ENCODE data around the gene PIP4K2A.

DNA sequence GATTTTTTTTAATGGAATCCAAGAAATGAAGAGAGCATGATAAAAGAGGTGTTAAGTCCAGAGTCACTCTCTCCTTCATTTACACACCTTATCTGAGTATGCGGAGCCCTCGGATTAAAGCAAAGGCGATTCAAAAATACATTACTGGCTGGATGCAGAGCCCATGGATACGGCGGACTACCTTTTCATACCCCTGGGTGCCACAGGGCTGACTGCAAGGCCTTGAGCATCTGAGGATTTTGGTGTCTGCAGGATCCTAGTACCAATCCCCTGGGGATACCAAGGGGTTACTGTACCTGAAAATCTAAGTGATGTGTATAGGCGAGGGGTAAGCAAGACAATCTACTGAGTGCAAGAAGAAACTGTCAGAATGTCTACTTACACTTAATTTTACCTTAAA, 20.5 kb downstream of the PIP4K2A start:
- TF ChIP-seq RARB (CRISPR knock-in tag; IDR thresholded peaks at IDR 0.05) = no peak
- TF ChIP-seq, protein P1, sequence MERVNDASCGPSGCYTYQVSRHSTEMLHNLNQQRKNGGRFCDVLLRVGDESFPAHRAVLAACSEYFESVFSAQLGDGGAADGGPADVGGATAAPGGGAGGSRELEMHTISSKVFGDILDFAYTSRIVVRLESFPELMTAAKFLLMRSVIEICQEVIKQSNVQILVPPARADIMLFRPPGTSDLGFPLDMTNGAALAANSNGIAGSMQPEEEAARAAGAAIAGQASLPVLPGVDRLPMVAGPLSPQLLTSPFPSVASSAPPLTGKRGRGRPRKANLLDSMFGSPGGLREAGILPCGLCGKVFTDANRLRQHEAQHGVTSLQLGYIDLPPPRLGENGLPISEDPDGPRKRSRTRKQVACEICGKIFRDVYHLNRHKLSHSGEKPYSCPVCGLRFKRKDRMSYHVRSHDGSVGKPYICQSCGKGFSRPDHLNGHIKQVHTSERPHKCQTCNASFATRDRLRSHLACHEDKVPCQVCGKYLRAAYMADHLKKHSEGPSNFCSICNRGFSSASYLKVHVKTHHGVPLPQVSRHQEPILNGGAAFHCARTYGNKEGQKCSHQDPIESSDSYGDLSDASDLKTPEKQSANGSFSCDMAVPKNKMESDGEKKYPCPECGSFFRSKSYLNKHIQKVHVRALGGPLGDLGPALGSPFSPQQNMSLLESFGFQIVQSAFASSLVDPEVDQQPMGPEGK (CRISPR knock-in tag; IDR thresholded peaks at IDR 0.05; ENCODE audit: borderline replicate concordance) = no peak

Measured in SK-N-SH treated with all-trans-retinoic acid at 6 μM for 48 hours (cell line).